ENCODE data around the gene ZNF497. TPM values are rescaled to one million over a fixed set of nuclear protein-coding genes. Genes with fewer than 3 reads are reported as not detected.

Gene ZNF497
- total and polyA plus RNA-seq, 2 of the 13 experiments (the other 11 are each of a cell fraction or from before 2014, with no cell fraction given): 1.5 to 1.9 TPM

DNA sequence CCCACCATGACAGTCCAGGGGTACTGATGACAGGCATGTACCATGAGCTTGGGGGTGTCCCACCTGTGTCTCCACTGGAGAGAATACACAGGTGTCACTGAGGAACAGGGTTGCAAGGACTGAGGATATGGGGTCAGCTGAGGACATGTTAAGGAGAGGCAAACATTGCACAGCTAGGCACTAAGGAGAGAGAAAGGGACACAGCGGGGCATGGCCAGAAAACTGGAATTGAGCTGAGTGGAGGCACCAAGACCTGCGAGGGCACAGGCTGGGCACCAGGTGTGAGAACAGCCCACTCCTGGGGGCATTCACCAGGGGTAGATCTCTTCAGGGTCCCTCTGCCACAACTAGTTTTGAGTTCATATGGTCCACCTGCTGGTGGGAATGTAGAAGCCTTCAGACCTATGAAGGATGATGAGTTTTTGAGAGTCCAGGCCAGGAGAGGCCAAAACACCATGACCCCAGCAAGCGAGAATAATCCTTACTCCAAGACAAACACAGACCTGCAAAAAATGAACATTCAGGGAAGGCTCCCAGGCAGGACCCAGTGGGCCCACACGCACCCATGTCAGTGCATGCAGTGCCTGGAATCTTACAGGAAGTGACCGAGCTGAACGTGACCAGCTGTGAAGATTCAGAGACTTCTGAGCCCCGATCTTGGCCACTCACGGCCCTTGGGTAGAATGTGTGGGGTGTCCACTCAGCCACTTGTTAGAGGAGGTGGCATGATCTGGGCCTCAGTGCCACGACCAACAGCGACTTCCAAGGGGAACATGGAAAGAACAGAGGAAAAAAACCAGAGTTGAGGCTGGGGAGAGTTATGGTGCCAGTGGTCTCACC lies 44.5 kb upstream of the ZNF497 start (continued):
- TF ChIP-seq ZNF687 (CRISPR knock-in tag; IDR thresholded peaks at IDR 0.05) (no peak), ZNF619 (CRISPR knock-in tag; IDR thresholded peaks at IDR 0.05) (no peak), ZNF737 (CRISPR knock-in tag; IDR thresholded peaks at IDR 0.05; ENCODE audit: borderline replicate concordance) (no peak), MNT (IDR thresholded peaks at IDR 0.05) (no peak), ZNF629 (CRISPR knock-in tag; conservative IDR thresholded peaks at IDR 0.05) (no peak), CENPT (CRISPR knock-in tag; IDR thresholded peaks at IDR 0.05; ENCODE audit: low read depth) (no peak), RBM22 (optimal IDR thresholded peaks at IDR 0.05; ENCODE audit: low read length) (peak; percentile 84), MED1 (CRISPR knock-in tag; IDR thresholded peaks at IDR 0.05) (no peak), ZBTB49 (CRISPR knock-in tag; IDR thresholded peaks at IDR 0.05; ENCODE audit: borderline replicate concordance) (no peak), WIZ (CRISPR knock-in tag; IDR thresholded peaks at IDR 0.05) (no peak), CBX2 (IDR thresholded peaks at IDR 0.05; ENCODE audit: low read depth, low read length) (no peak), CBX2 (CRISPR knock-in tag; IDR thresholded peaks at IDR 0.05; ENCODE audit: low read depth) (no peak), NR2F1 (CRISPR knock-in tag; IDR thresholded peaks at IDR 0.05) (0 out of 4 replicates have a peak, but pooled peaks of 1 of the 2 experiments have one; percentile 16), ZBTB38 (CRISPR knock-in tag; IDR thresholded peaks at IDR 0.05) (no peak), SRF (IDR thresholded peaks at IDR 0.05; ENCODE audit: low read depth, low read length) (no peak), TCF12 (IDR thresholded peaks at IDR 0.05) (no peak), TCF12 (CRISPR knock-in tag; IDR thresholded peaks at IDR 0.05) (0 out of 2 replicates have a peak, but pooled peaks have one; percentile 41), IRX3 (CRISPR knock-in tag; IDR thresholded peaks at IDR 0.05; ENCODE audit: borderline replicate concordance, low read depth) (0 out of 2 replicates have a peak, but pooled peaks have one; percentile 42)
- TF ChIP-seq, protein P1, sequence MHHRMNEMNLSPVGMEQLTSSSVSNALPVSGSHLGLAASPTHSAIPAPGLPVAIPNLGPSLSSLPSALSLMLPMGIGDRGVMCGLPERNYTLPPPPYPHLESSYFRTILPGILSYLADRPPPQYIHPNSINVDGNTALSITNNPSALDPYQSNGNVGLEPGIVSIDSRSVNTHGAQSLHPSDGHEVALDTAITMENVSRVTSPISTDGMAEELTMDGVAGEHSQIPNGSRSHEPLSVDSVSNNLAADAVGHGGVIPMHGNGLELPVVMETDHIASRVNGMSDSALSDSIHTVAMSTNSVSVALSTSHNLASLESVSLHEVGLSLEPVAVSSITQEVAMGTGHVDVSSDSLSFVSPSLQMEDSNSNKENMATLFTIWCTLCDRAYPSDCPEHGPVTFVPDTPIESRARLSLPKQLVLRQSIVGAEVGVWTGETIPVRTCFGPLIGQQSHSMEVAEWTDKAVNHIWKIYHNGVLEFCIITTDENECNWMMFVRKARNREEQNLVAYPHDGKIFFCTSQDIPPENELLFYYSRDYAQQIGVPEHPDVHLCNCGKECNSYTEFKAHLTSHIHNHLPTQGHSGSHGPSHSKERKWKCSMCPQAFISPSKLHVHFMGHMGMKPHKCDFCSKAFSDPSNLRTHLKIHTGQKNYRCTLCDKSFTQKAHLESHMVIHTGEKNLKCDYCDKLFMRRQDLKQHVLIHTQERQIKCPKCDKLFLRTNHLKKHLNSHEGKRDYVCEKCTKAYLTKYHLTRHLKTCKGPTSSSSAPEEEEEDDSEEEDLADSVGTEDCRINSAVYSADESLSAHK (CRISPR knock-in tag; IDR thresholded peaks at IDR 0.05; ENCODE audit: borderline replicate concordance): no peak
